Measurements from ENCODE around the gene HIRIP3. TPM values are rescaled to one million over a fixed set of nuclear protein-coding genes. Genes with fewer than 3 reads are reported as not detected.
"Not testable (repeated sequence)": the region's sequence is repeated elsewhere in the genome, so short reads cannot be mapped to it uniquely, and the experiment has no call there.

HIRIP3 gene
- total RNA-seq, 1 experiment from 2014 or later, result 18.9 TPM

DNA sequence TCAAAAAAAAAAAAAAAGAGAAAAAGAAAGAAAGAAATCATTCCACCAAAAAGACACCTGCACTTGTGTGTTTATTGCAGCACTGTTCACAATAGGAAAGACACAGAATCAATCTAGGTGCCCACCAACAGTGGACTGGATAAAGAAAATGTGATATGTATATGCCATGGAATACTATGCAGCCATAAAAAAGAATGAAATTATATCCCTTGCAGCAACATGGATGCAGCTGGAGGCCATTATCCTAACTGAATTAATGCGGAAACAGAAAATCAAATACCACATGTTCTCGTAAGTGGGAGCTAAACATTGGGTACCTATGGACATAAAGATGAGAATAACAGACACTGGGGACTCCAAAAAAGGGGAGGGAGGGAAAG is 21.9 kb upstream of the HIRIP3 start:
- Mint-ChIP-seq H3K9me3 (peaks cover 4% of the 10 kb centered on the region; the same call in 1 of the 2 replicates), H3K4me1 (peaks cover 4% of the 10 kb centered on the region), H3K36me3 (peaks cover 4% of the 10 kb centered on the region; the same call in 1 of the 2 replicates), H3K27ac (no peak overlapping the region), H3K4me3 (no peak overlapping the region), H3K27me3 (ENCODE audit: low read depth) (peaks cover 7% of the 10 kb centered on the region)
- DNase-seq (ENCODE audit: low spot score) (no peak), ATAC-seq (no peak)
- ChIA-PET CTCF (interaction anchor here (1.2 to 4.3 kb wide), 2 partner anchors 11 to 15 kb away, joined by 3 to 13 read pairs; no protein-coding TSS in a partner anchor), POLR2A (interaction anchor here (1.0 to 1.2 kb wide), 2 partner anchors 9 to 15 kb away, joined by 5 read pairs; no protein-coding TSS in a partner anchor)
- TF ChIP-seq, protein P1, sequence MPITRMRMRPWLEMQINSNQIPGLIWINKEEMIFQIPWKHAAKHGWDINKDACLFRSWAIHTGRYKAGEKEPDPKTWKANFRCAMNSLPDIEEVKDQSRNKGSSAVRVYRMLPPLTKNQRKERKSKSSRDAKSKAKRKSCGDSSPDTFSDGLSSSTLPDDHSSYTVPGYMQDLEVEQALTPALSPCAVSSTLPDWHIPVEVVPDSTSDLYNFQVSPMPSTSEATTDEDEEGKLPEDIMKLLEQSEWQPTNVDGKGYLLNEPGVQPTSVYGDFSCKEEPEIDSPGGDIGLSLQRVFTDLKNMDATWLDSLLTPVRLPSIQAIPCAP (CRISPR knock-in tag; IDR thresholded peaks at IDR 0.05), result no peak
- TF ChIP-seq FOXK1 (CRISPR knock-in tag; IDR thresholded peaks at IDR 0.05) (no peak), ZNF121 (CRISPR knock-in tag; IDR thresholded peaks at IDR 0.05) (no peak), PRRX2 (CRISPR knock-in tag; IDR thresholded peaks at IDR 0.05) (no peak), TEAD1 (CRISPR knock-in tag; IDR thresholded peaks at IDR 0.05) (no peak), TP53 (CRISPR knock-in tag; IDR thresholded peaks at IDR 0.05) (no peak), ETV6 (CRISPR knock-in tag; IDR thresholded peaks at IDR 0.05) (no peak)
- TF ChIP-seq, protein P2, sequence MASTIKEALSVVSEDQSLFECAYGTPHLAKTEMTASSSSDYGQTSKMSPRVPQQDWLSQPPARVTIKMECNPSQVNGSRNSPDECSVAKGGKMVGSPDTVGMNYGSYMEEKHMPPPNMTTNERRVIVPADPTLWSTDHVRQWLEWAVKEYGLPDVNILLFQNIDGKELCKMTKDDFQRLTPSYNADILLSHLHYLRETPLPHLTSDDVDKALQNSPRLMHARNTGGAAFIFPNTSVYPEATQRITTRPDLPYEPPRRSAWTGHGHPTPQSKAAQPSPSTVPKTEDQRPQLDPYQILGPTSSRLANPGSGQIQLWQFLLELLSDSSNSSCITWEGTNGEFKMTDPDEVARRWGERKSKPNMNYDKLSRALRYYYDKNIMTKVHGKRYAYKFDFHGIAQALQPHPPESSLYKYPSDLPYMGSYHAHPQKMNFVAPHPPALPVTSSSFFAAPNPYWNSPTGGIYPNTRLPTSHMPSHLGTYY (CRISPR knock-in tag; IDR thresholded peaks at IDR 0.05), result no peak
- TF ChIP-seq, protein P3, sequence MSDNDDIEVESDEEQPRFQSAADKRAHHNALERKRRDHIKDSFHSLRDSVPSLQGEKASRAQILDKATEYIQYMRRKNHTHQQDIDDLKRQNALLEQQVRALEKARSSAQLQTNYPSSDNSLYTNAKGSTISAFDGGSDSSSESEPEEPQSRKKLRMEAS (CRISPR knock-in tag; IDR thresholded peaks at IDR 0.05), result no peak
- TF ChIP-seq, protein P4, sequence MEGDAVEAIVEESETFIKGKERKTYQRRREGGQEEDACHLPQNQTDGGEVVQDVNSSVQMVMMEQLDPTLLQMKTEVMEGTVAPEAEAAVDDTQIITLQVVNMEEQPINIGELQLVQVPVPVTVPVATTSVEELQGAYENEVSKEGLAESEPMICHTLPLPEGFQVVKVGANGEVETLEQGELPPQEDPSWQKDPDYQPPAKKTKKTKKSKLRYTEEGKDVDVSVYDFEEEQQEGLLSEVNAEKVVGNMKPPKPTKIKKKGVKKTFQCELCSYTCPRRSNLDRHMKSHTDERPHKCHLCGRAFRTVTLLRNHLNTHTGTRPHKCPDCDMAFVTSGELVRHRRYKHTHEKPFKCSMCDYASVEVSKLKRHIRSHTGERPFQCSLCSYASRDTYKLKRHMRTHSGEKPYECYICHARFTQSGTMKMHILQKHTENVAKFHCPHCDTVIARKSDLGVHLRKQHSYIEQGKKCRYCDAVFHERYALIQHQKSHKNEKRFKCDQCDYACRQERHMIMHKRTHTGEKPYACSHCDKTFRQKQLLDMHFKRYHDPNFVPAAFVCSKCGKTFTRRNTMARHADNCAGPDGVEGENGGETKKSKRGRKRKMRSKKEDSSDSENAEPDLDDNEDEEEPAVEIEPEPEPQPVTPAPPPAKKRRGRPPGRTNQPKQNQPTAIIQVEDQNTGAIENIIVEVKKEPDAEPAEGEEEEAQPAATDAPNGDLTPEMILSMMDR (IDR thresholded peaks at IDR 0.05), result no peak

DNA sequence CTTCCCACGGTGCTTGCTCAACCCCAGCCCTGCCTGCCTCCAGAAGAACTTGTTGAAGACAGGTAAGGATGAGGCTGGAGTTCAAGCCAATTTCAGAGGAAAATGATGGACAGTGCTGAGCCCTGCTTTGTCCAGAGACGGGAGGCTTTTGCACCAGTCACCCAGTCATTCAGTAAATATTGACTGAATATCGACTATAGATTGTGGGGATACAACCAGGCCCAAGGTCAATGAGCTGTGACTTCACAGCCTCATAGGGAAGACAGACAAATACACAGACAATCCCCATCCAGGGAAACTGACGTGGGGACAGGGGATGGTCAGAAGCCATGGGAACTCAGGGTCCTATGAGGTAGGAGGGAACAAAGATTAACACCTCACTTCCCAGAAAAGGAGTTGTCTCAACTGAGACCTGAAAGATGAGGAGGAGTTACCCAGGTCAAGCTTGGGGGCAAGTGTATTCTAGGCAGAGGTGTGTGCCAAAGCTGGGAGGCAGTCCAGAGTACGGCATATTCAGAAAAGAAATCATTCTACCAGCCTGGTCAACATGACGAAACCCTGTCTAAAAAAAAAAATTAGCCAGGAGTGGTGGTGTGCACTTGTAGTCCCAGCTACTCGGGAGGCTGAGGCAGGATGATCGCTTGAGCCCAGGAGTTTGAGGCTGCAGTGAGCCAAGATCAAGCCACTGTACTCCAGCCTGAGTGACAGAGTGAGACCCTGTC is 21.3 kb upstream of the HIRIP3 start:
- CTCF ChIA-PET, result interaction anchor here (4.3 kb wide), 1 partner anchor 15 kb away, joined by 13 read pairs; no protein-coding TSS in a partner anchor
- no peak for TF ChIP-seq ZNF416 (CRISPR knock-in tag; IDR thresholded peaks at IDR 0.05)
- 0 out of 2 replicates have a peak, but pooled peaks have one; percentile 43 for TF ChIP-seq GABPB1 (CRISPR knock-in tag; IDR thresholded peaks at IDR 0.05)
- POLR2A ChIA-PET, result interaction anchor here (1.0 to 1.2 kb wide), 2 partner anchors 8 to 15 kb away, joined by 5 read pairs; no protein-coding TSS in a partner anchor
- Mint-ChIP-seq H3K27ac (peak overlapping the region; percentile 60; the same call in 1 of the 2 replicates), H3K4me1 (peaks cover 9% of the 10 kb centered on the region), H3K9me3 (peaks cover 4% of the 10 kb centered on the region; the same call in 1 of the 2 replicates), H3K4me3 (no peak overlapping the region), H3K36me3 (peaks cover 4% of the 10 kb centered on the region; the same call in 1 of the 2 replicates), H3K27me3 (ENCODE audit: low read depth) (peaks cover 12% of the 10 kb centered on the region)
- ATAC-seq (no peak), DNase-seq (ENCODE audit: low spot score) (no peak)

DNA sequence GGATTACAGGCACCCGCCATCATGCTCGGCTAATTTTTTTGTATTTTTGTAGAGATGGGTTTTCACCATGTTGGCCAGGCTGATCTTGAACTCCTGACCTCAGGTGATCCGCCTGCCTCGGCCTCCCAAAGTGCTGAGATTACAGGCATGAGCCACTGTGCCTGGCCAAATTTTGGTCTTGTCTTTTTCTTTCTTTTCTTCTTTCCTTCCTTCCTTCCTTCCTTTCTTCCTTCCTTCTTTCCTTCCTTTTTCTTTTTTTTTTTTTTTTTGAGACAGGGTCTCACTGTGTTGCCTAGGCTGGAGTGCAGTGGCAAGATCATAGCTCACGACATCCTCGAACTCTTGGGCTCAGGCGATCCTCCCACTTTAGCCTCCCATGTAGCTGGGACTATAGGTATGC is 20.0 kb upstream of the HIRIP3 start:
- H3K4me3 Mint-ChIP-seq, POLR2A ChIA-PET: not testable (repeated sequence)
- CTCF ChIA-PET, result interaction anchor here (0.9 to 4.3 kb wide), 3 partner anchors 17 to 167 kb away, joined by 3 to 13 read pairs (median 3); no protein-coding TSS in a partner anchor

DNA sequence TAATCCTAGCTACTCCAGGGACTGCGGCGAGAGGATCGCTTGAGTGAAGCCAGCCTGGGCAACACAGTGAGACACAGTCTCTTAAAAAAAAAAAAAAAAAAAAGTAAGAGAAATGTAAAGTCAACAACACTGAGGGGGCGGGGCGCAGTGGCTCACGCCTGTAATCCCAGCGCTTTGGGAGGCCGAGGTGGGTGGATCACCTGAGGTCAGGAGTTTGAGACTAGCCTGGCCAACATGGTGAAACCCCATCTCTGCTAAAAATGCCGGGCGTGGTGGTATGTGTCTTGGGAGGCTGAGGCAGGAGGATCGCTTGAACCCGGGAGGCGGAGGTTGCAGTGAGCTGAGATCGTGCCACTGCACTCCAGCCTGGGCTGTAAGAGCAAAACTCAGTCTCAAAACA is 17.2 kb upstream of the HIRIP3 start:
- not testable (repeated sequence) for ATAC-seq
- CTCF ChIA-PET, result interaction anchor here (0.6 to 1.8 kb wide), 3 partner anchors 19 to 118 kb away, joined by 3 to 8 read pairs (median 5); partner anchors contain the start of gene TAOK2

More for the DNA sequence above, 20.0 kb upstream of the HIRIP3 start:
- not testable (repeated sequence) for H3K4me1 Mint-ChIP-seq; H3K36me3 Mint-ChIP-seq; ATAC-seq; DNase-seq (ENCODE audit: low spot score); H3K9me3 Mint-ChIP-seq; H3K27ac Mint-ChIP-seq
- peaks cover 17% of the 10 kb centered on the region for H3K27me3 Mint-ChIP-seq (ENCODE audit: low read depth)

More for the DNA sequence above, 17.2 kb upstream of the HIRIP3 start:
- not testable (repeated sequence) for H3K9me3 Mint-ChIP-seq; H3K4me3 Mint-ChIP-seq; H3K36me3 Mint-ChIP-seq; DNase-seq (ENCODE audit: low spot score); H3K27ac Mint-ChIP-seq
- peaks cover 26% of the 10 kb centered on the region for H3K27me3 Mint-ChIP-seq (ENCODE audit: low read depth)
- POLR2A ChIA-PET, result interaction anchor here (0.6 kb wide), 1 partner anchor 324 kb away, joined by 3 read pairs; no protein-coding TSS in a partner anchor
- H3K4me1 Mint-ChIP-seq, result peaks cover 17% of the 10 kb centered on the region

Measured in WTC11 (cell line).